ENCODE data around the gene CDC37. TPM values are rescaled to one million over a fixed set of nuclear protein-coding genes. Genes with fewer than 3 reads are reported as not detected.
A peak's percentile ranks its signal among the peaks of the same experiment; 100 is the strongest.

Gene CDC37
- total RNA-seq, result 137 to 159 TPM (median 141 TPM) in 3 replicates
- long read RNA-seq, transcript CDC37-209 (7 exons, 1,377 nt), result minor isoform, 26 of 249 reads
- long read RNA-seq, transcript CDC37-201 (8 exons, 1,608 nt), result major isoform, 173 of 249 reads
- long read RNA-seq, partial matches to known transcripts, result 25 of 249 reads
- long read RNA-seq, other reads (novel, unspliced or antisense), result 25 of 249 reads

DNA sequence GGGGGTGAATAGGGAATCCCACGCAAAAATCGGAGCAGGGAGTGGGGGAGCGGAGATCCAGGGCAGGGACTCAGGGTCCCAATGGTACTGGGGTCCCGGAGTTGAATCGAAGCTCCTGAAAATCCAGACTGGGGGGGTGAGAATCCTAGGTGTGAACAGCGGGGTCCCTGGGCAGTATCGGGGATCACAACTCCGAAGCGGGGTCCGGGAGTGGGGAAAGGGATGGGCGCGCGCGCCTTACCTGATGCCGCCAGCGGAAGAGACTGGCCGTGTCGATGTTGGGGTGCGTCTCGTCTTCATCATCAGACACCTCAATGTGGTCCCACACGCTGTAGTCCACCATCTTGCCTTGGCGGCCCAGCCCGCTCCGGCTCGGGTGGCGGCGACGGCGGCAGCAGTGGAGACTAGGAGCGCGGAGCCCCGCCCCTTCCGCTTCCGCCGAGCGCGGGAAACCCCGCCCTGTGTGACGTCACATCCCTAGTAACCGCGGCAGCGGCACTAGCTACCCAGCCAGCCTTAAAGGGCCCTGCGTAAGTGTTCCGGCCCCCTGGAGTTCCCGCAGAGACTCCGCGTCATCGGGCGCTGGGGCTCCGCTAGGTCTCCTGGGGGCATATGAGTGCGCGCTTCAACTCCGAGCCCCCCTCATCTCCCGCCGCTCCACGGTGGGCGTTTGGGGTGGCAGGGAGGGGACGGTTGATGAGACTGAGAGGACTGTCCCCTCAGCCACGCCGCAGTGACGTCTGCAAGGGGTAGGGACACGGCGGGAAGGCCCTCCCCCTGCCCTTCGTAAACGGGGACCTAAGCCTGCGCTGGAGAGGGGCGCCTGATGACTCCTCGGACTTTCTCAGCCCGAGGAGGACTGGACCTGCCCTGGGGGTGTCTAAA, at the start of gene CDC37:
TSS of gene CDC37 (minus strand) at position 406 of the 885 bp plus-strand sequence. CDS start at position 343, 63 bp downstream.
- H3K4me1 Mint-ChIP-seq (ENCODE audit: low read depth), result peaks cover 28% of the 10 kb centered on the region
- H3K9me3 Mint-ChIP-seq (ENCODE audit: low read depth), result no peaks in the 10 kb centered on the region
- H3K4me3 Mint-ChIP-seq (ENCODE audit: unreplicated experiment), result peak within 1 kb of the TSS; percentile 95
- H3K27ac Mint-ChIP-seq (ENCODE audit: unreplicated experiment), result peak within 1 kb of the TSS; percentile 96
- TF ChIP-seq, protein P1, sequence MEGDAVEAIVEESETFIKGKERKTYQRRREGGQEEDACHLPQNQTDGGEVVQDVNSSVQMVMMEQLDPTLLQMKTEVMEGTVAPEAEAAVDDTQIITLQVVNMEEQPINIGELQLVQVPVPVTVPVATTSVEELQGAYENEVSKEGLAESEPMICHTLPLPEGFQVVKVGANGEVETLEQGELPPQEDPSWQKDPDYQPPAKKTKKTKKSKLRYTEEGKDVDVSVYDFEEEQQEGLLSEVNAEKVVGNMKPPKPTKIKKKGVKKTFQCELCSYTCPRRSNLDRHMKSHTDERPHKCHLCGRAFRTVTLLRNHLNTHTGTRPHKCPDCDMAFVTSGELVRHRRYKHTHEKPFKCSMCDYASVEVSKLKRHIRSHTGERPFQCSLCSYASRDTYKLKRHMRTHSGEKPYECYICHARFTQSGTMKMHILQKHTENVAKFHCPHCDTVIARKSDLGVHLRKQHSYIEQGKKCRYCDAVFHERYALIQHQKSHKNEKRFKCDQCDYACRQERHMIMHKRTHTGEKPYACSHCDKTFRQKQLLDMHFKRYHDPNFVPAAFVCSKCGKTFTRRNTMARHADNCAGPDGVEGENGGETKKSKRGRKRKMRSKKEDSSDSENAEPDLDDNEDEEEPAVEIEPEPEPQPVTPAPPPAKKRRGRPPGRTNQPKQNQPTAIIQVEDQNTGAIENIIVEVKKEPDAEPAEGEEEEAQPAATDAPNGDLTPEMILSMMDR (IDR thresholded peaks at IDR 0.05), result no peak
- no peaks in the 10 kb centered on the region for H3K36me3 Mint-ChIP-seq (ENCODE audit: low read depth)
- peak; percentile 99 for DNase-seq (ENCODE audit: low spot score)
- H3K27me3 Mint-ChIP-seq (ENCODE audit: low read depth), result peaks cover 2% of the 10 kb centered on the region

DNA sequence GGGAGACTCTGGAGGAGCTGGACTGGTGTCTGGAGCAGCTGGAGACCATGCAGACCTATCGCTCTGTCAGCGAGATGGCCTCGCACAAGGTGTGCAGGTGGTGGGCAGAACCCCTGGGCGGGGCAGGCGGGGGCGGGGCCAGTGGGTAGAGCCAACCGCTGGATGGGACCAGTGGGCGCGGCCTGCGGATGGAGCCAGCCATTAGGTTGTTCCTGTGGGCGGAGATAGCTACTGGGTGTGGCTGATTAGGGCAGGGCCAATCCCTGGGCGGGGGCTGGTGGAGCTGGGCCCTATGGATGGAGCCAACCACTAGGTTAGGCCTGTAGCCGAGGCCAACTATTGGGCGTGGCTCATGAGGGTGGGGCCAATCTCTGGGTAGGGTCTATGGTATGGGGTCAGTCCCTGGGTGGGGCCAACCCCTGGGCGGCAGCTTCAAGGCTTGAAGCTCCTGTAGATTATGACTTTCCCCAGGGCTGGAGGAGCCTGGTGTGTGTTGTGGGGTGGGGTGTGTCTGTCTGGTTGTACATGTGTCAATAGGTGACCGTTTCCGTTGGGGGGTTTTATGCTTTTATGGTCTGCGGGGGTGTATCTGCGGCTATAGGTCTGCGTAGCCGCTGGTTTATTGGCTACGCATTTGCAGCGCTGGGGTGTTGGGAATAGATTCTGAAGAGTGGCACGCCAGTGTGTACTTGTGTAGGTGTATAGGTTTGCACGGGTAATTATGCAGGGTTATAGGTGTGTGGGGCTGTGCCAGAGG, 47.7 kb upstream of the CDC37 start:
- H3K27me3 Mint-ChIP-seq (ENCODE audit: low read depth), result no peaks in the 10 kb centered on the region
- H3K9me3 Mint-ChIP-seq (ENCODE audit: low read depth), result no peaks in the 10 kb centered on the region
- TF ChIP-seq, protein P1 (IDR thresholded peaks at IDR 0.05), result no peak
- H3K36me3 Mint-ChIP-seq (ENCODE audit: low read depth), result peaks cover 14% of the 10 kb centered on the region
- no peak overlapping the region for H3K27ac Mint-ChIP-seq (ENCODE audit: unreplicated experiment)
- H3K4me3 Mint-ChIP-seq (ENCODE audit: unreplicated experiment), result no peak overlapping the region
- no peaks in the 10 kb centered on the region for H3K4me1 Mint-ChIP-seq (ENCODE audit: low read depth)
- no peak for DNase-seq (ENCODE audit: low spot score)

DNA sequence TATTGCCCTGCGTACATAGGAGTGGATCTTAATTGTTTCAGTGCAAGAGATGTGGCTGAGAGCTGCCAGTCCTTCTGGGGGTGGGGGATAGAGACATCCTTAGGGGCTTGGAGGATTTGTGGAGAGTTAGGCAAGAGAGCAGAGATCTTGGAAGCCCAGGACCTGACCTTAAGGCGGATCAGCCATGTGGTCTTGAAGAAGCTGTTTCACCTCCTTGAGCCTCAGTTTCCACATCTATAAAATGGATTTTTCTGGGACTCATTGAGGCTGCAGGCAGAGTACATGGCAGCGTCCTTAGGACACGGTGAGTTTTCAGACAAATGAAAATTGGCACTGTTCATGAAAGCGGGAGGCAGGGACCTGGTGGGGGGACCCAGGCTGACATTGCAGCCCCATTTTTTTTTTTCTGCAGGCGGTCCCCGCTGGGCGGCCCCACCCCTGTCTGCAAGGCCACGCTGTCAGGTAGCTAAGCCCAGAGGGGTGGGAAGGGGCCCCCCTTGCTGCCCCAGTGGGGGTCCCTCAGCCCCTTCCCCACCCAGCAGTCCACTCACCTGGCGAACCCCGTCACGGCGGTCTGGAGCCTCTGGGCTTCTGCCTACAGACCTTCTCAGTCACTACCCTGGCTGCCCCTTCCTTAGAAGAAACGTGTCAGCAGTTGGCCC, 47.0 kb upstream of the CDC37 start:
- no peak for DNase-seq (ENCODE audit: low spot score)

GRCh38 chr19:10449037-10449436, 45.7 kb upstream of the CDC37 start:
- H3K27me3 Mint-ChIP-seq (ENCODE audit: low read depth), result no peaks in the 10 kb centered on the region
- DNase-seq (ENCODE audit: low spot score), result no peak
- no peak overlapping the region for H3K27ac Mint-ChIP-seq (ENCODE audit: unreplicated experiment)
- TF ChIP-seq, protein P1 (IDR thresholded peaks at IDR 0.05), result no peak
- H3K9me3 Mint-ChIP-seq (ENCODE audit: low read depth), result no peaks in the 10 kb centered on the region
- no peaks in the 10 kb centered on the region for H3K4me1 Mint-ChIP-seq (ENCODE audit: low read depth)
- H3K36me3 Mint-ChIP-seq (ENCODE audit: low read depth), result peaks cover 14% of the 10 kb centered on the region
- no peak overlapping the region for H3K4me3 Mint-ChIP-seq (ENCODE audit: unreplicated experiment)

More for the DNA sequence above, 47.0 kb upstream of the CDC37 start:
- no peaks in the 10 kb centered on the region for H3K27me3 Mint-ChIP-seq (ENCODE audit: low read depth)
- H3K36me3 Mint-ChIP-seq (ENCODE audit: low read depth), result peaks cover 14% of the 10 kb centered on the region
- H3K4me1 Mint-ChIP-seq (ENCODE audit: low read depth), result no peaks in the 10 kb centered on the region
- H3K9me3 Mint-ChIP-seq (ENCODE audit: low read depth), result no peaks in the 10 kb centered on the region
- no peak overlapping the region for H3K4me3 Mint-ChIP-seq (ENCODE audit: unreplicated experiment)
- TF ChIP-seq, protein P1 (IDR thresholded peaks at IDR 0.05), result no peak
- H3K27ac Mint-ChIP-seq (ENCODE audit: unreplicated experiment), result no peak overlapping the region

All from chondrocyte (in vitro differentiated cells).